SK-N-SH (cell line): Measurements from ENCODE around the gene NLK.

Experiments
- CTCF ChIP-seq: fragments of 200-600 bp; sonication (generic); IDR thresholded peaks from 2 replicates; pipeline ENCODE4 v1.6.1; 2017; ENCODE audit warnings: antibody characterized with exemption, mild to moderate bottlenecking, moderate library complexity
- EP300 ChIP-seq, 2 experiments: IDR thresholded peaks; 2 replicates each; pipeline versions ENCODE4 v1.4.0 to v1.6.1; 2012; ENCODE audit warnings: borderline replicate concordance in 1 of 2, low read depth in 1 of 2, low read length in 1 of 2
- EZH2phosphoT487 ChIP-seq: fragments of 200-600 bp; sonication (generic); IDR thresholded peaks from 2 replicates; pipeline ENCODE4 v1.6.1; 2017; ENCODE audit warnings: low read depth, mixed run types, mild to moderate bottlenecking, antibody characterized with exemption, moderate library complexity, borderline replicate concordance
- FOXJ3 ChIP-seq: sonication (generic); formaldehyde crosslinking; IDR thresholded peaks from 2 replicates; pipeline ENCODE4 v1.5.1; 2020; ENCODE audit warnings: mild to moderate bottlenecking, missing genetic modification reagents
- POLR2AphosphoS5 ChIP-seq: IDR thresholded peaks from 2 replicates; pipeline ENCODE4 v1.6.1; 2012; ENCODE audit warnings: low read depth, low read length
- RCOR1 ChIP-seq: fragments of 150-350 bp; IDR thresholded peaks from 2 replicates; pipeline ENCODE4 v1.6.1; 2017; ENCODE audit warnings: antibody characterized with exemption, low read length
- REST ChIP-seq: IDR thresholded peaks from 2 replicates; pipeline ENCODE4 v1.6.1; 2012; ENCODE audit warnings: mild to moderate bottlenecking, low read depth, low read length, moderate library complexity
- RFX5 ChIP-seq: IDR thresholded peaks from 2 replicates; pipeline ENCODE4 v1.6.1; 2012; ENCODE audit warnings: mild to moderate bottlenecking, improper control_type of control experiment, low read length
- RXRA ChIP-seq: IDR thresholded peaks from 2 replicates; pipeline ENCODE4 v1.4.0; 2012; ENCODE audit warnings: low read depth, mild to moderate bottlenecking, borderline replicate concordance
- SIN3A ChIP-seq: IDR thresholded peaks from 2 replicates; pipeline ENCODE4 v1.6.1; 2012; ENCODE audit warnings: low read depth, mild to moderate bottlenecking, low read length, moderate library complexity, borderline replicate concordance
- USF1 ChIP-seq: IDR thresholded peaks from 2 replicates; pipeline ENCODE4 v1.4.0; 2012; ENCODE audit warnings: low read depth, borderline replicate concordance
- USF2 ChIP-seq: fragments of 150-350 bp; IDR thresholded peaks from 2 replicates; pipeline ENCODE4 v1.6.1; 2017; ENCODE audit warnings: antibody characterized with exemption, low read length, low read depth, borderline replicate concordance
- ZBTB33 ChIP-seq: IDR thresholded peaks from 2 replicates; pipeline ENCODE4 v1.4.0; 2012; ENCODE audit warnings: low read depth, borderline replicate concordance

GRCh38 chr17:28173801-28174200, 131.3 kb downstream of the NLK start:
- TF ChIP-seq POLR2AphosphoS5 (no peak), USF1 (no peak), CTCF (no peak), EZH2phosphoT487 (no peak), ZBTB33 (no peak), RXRA (no peak), RFX5 (no peak), FOXJ3 (CRISPR knock-in tag) (no peak), EP300 (IDR thresholded peaks at IDR 0.05; ENCODE audit: borderline replicate concordance in 1 of 2, low read depth in 1 of 2, low read length in 1 of 2) (no peak), REST (no peak), USF2 (no peak), RCOR1 (no peak), SIN3A (no peak)
